ENCODE measurements around the gene MRGPRD.

Gene MRGPRD

GRCh38 chr11:68994894-68995285 lies 14.1 kb upstream of the MRGPRD start:
- Histone ChIP-seq H2AK5ac (ENCODE audit: low read length, severe bottlenecking) (no peak overlapping the region), H2BK15ac (ENCODE audit: low read depth, poor library complexity, severe bottlenecking) (no peak overlapping the region), H3K36me3 (ENCODE audit: control insufficient read depth in 1 of 2, insufficient read depth in 2 of 2, low read depth in 1 of 2, low read length in 2 of 2) (no peaks in the 10 kb centered on the region)

DNA sequence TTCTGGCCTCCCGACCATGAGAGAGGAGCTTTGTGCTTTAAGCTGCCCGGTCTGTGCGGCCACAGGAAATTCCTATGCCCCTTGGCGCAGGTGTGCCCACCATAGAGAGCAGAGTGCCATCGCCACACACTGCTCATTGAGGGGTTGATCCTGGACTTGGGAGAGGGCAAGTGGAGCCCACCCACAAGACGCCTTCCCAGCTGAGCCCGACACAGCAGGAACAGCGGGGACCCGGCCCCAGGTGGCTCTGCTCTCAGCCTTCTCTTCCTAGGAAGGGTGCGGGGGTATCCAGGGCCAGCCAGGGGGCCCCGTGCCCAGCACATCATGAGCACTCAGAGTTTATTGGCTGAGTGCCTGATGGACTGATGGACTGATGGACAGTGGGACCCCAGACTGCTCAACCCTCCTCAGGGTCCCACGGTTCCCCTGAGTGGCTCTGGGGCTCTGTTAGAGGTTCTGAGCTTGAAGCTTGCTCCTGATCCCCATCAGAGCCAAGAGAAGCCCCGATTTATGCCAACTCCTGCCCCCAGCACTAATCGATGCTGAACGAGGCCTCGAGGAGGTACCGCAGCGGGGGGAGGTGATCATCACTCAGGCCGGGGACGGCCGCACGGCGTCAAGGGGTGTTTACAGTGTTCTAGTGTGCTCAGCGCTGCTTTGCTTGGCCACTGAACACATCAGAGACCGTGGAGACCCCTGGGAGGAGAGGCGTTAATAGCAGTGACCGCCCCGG lies 13.5 kb upstream of the MRGPRD start:
- no peaks in the 10 kb centered on the region for H3K79me1 ChIP-seq (replicated peaks; ENCODE audit: low read length, poor library complexity, severe bottlenecking)
- H3K14ac ChIP-seq (ENCODE audit: low read length in 2 of 2), result peak overlapping the region in 1 of 2 experiments; percentile 18
- no peaks in the 10 kb centered on the region for H3K9me3 ChIP-seq (ENCODE audit: control insufficient read depth, low read length)
- H3K4me3 ChIP-seq (ENCODE audit: insufficient read depth in 1 of 2, low read depth in 1 of 2, low read length in 2 of 2), result no peak overlapping the region
- no peak overlapping the region for H3K4me2 ChIP-seq (ENCODE audit: low read length, poor library complexity, severe bottlenecking)
- no peak overlapping the region for H3K27ac ChIP-seq (ENCODE audit: low read length, poor library complexity, severe bottlenecking)
- 87% methylated on average over 28 of the region's 28 CpGs for WGBS
- H2AFZ ChIP-seq (ENCODE audit: low read depth, low read length), result no peak overlapping the region
- H4K91ac ChIP-seq (ENCODE audit: low read length), result no peak overlapping the region
- H2BK15ac ChIP-seq (ENCODE audit: low read depth, poor library complexity, severe bottlenecking), result no peak overlapping the region
- H3K36me3 ChIP-seq (ENCODE audit: control insufficient read depth in 1 of 2, insufficient read depth in 2 of 2, low read depth in 1 of 2, low read length in 2 of 2), result no peaks in the 10 kb centered on the region
- no peak overlapping the region for H3K18ac ChIP-seq (ENCODE audit: low read depth in 1 of 2, low read length in 2 of 2)
- H3K4ac ChIP-seq (ENCODE audit: low read depth in 1 of 2, low read length in 2 of 2), result no peak overlapping the region
- H3K9ac ChIP-seq (ENCODE audit: low read length), result no peak overlapping the region
- H3K23ac ChIP-seq (ENCODE audit: low read length in 2 of 2), result no peak overlapping the region
- no peak for DNase-seq
- H2BK5ac ChIP-seq (ENCODE audit: low read depth, low read length, poor library complexity, severe bottlenecking), result no peak overlapping the region
- H2BK12ac ChIP-seq (ENCODE audit: low read length in 2 of 2), result no peak overlapping the region
- no peak overlapping the region for H2BK120ac ChIP-seq (ENCODE audit: low read depth, low read length)
- H4K8ac ChIP-seq (ENCODE audit: low read length), result no peak overlapping the region
- peaks cover 23 to 45% of the 10 kb centered on the region in 2 experiments for H3K27me3 ChIP-seq (ENCODE audit: control insufficient read depth in 1 of 2, insufficient read depth in 1 of 2, low read length in 2 of 2)
- no peak overlapping the region for H2AK5ac ChIP-seq (ENCODE audit: low read length, severe bottlenecking)
- H3K4me1 ChIP-seq (ENCODE audit: control insufficient read depth, insufficient read depth, low read depth, low read length), result peaks cover 9% of the 10 kb centered on the region

More at GRCh38 chr11:68994894-68995285, 14.1 kb upstream of the MRGPRD start:
- WGBS, result 84% methylated on average over 4 of the region's 6 CpGs
- H2BK5ac ChIP-seq (ENCODE audit: low read depth, low read length, poor library complexity, severe bottlenecking), result no peak overlapping the region
- no peak overlapping the region for H3K4me3 ChIP-seq (ENCODE audit: insufficient read depth in 1 of 2, low read depth in 1 of 2, low read length in 2 of 2)
- H4K91ac ChIP-seq (ENCODE audit: low read length), result no peak overlapping the region
- no peak overlapping the region for H3K4me2 ChIP-seq (ENCODE audit: low read length, poor library complexity, severe bottlenecking)
- H2BK120ac ChIP-seq (ENCODE audit: low read depth, low read length), result no peak overlapping the region
- H4K8ac ChIP-seq (ENCODE audit: low read length), result no peak overlapping the region
- no peak overlapping the region for H3K23ac ChIP-seq (ENCODE audit: low read length in 2 of 2)
- no peak overlapping the region for H3K9ac ChIP-seq (ENCODE audit: low read length)
- H2AFZ ChIP-seq (ENCODE audit: low read depth, low read length), result no peak overlapping the region
- H3K4me1 ChIP-seq (ENCODE audit: control insufficient read depth, insufficient read depth, low read depth, low read length), result peaks cover 9% of the 10 kb centered on the region
- no peaks in the 10 kb centered on the region for H3K9me3 ChIP-seq (ENCODE audit: control insufficient read depth, low read length)
- H3K79me1 ChIP-seq (replicated peaks; ENCODE audit: low read length, poor library complexity, severe bottlenecking), result no peaks in the 10 kb centered on the region
- H2BK12ac ChIP-seq (ENCODE audit: low read length in 2 of 2), result no peak overlapping the region
- no peak overlapping the region for H3K27ac ChIP-seq (ENCODE audit: low read length, poor library complexity, severe bottlenecking)
- no peak overlapping the region for H3K18ac ChIP-seq (ENCODE audit: low read depth in 1 of 2, low read length in 2 of 2)
- no peak for DNase-seq
- no peak overlapping the region for H3K4ac ChIP-seq (ENCODE audit: low read depth in 1 of 2, low read length in 2 of 2)
- H3K27me3 ChIP-seq (ENCODE audit: control insufficient read depth in 1 of 2, insufficient read depth in 1 of 2, low read length in 2 of 2), result peaks cover 21 to 44% of the 10 kb centered on the region in 2 experiments
- H3K14ac ChIP-seq (ENCODE audit: low read length in 2 of 2), result no peak overlapping the region

- Histone ChIP-seq H4K8ac (ENCODE audit: low read length) (no peak overlapping the region), H2BK15ac (ENCODE audit: low read depth, poor library complexity, severe bottlenecking) (no peak overlapping the region), H2BK5ac (ENCODE audit: low read depth, low read length, poor library complexity, severe bottlenecking) (no peak overlapping the region), H2AK5ac (ENCODE audit: low read length, severe bottlenecking) (no peak overlapping the region), H3K14ac (ENCODE audit: low read length in 2 of 2) (no peak overlapping the region), H2AFZ (ENCODE audit: low read depth, low read length) (no peak overlapping the region), H3K9me3 (ENCODE audit: control insufficient read depth, low read length) (no peaks in the 10 kb centered on the region), H3K9ac (ENCODE audit: low read length) (no peak overlapping the region), H3K4ac (ENCODE audit: low read depth in 1 of 2, low read length in 2 of 2) (no peak overlapping the region), H3K36me3 (ENCODE audit: control insufficient read depth in 1 of 2, insufficient read depth in 2 of 2, low read depth in 1 of 2, low read length in 2 of 2) (no peaks in the 10 kb centered on the region), H3K23ac (ENCODE audit: low read length in 2 of 2) (no peak overlapping the region), H3K79me1 (replicated peaks; ENCODE audit: low read length, poor library complexity, severe bottlenecking) (no peaks in the 10 kb centered on the region), H3K4me1 (ENCODE audit: control insufficient read depth, insufficient read depth, low read depth, low read length) (peaks cover 7% of the 10 kb centered on the region), H3K4me3 (ENCODE audit: insufficient read depth in 1 of 2, low read depth in 1 of 2, low read length in 2 of 2) (no peak overlapping the region), H3K4me2 (ENCODE audit: low read length, poor library complexity, severe bottlenecking) (no peak overlapping the region), H3K18ac (ENCODE audit: low read depth in 1 of 2, low read length in 2 of 2) (no peak overlapping the region), H4K91ac (ENCODE audit: low read length) (no peak overlapping the region), H2BK120ac (ENCODE audit: low read depth, low read length) (no peak overlapping the region), H3K27ac (ENCODE audit: low read length, poor library complexity, severe bottlenecking) (no peak overlapping the region), H3K27me3 (ENCODE audit: control insufficient read depth in 1 of 2, insufficient read depth in 1 of 2, low read length in 2 of 2) (peaks cover 23 to 45% of the 10 kb centered on the region in 2 experiments), H2BK12ac (ENCODE audit: low read length in 2 of 2) (no peak overlapping the region)
- no peak for DNase-seq
- 86% methylated on average over 6 of the region's 7 CpGs for WGBS
Observed at GRCh38 chr11:68993546-68993945, 12.8 kb upstream of the MRGPRD start.

DNA sequence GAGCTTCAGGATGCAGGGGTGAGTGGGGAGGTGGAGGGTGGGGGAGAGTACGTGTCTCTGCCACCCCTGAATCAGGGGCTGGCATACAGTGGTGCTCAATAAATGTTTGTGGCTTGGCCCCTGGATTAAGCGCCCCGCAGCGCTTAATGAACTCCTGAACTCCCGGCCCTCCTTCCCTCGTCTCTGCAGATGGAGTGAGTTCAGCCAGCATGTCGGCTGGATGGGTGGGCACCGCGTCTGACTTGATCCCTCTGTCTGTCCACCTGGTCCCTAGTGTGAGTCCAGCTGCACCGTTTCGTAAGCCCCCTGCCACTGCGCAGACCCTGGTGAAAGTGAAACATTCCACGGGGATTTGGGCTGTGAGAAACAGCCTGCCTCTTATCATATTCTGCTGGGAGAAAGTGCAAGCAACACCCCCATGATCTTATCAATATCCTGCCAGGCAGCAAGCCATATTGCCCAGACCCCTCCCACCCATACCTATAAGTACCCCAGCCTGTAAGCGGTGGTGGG lies 12.0 kb upstream of the MRGPRD start:
- H2BK12ac ChIP-seq (ENCODE audit: low read length in 2 of 2), result no peak overlapping the region
- no peak overlapping the region for H3K4ac ChIP-seq (ENCODE audit: low read depth in 1 of 2, low read length in 2 of 2)
- no peak overlapping the region for H3K9ac ChIP-seq (ENCODE audit: low read length)
- no peak overlapping the region for H2BK120ac ChIP-seq (ENCODE audit: low read depth, low read length)
- no peak overlapping the region for H3K4me2 ChIP-seq (ENCODE audit: low read length, poor library complexity, severe bottlenecking)
- H2AK5ac ChIP-seq (ENCODE audit: low read length, severe bottlenecking), result no peak overlapping the region
- no peak overlapping the region for H2BK15ac ChIP-seq (ENCODE audit: low read depth, poor library complexity, severe bottlenecking)
- no peak overlapping the region for H3K14ac ChIP-seq (ENCODE audit: low read length in 2 of 2)
- H3K18ac ChIP-seq (ENCODE audit: low read depth in 1 of 2, low read length in 2 of 2), result no peak overlapping the region
- WGBS, result 70% methylated on average over 14 of the region's 14 CpGs
- peaks cover 23 to 45% of the 10 kb centered on the region in 2 experiments for H3K27me3 ChIP-seq (ENCODE audit: control insufficient read depth in 1 of 2, insufficient read depth in 1 of 2, low read length in 2 of 2)
- H3K4me3 ChIP-seq (ENCODE audit: insufficient read depth in 1 of 2, low read depth in 1 of 2, low read length in 2 of 2), result no peak overlapping the region
- H3K36me3 ChIP-seq (ENCODE audit: control insufficient read depth in 1 of 2, insufficient read depth in 2 of 2, low read depth in 1 of 2, low read length in 2 of 2), result no peaks in the 10 kb centered on the region
- peaks cover 4% of the 10 kb centered on the region for H3K4me1 ChIP-seq (ENCODE audit: control insufficient read depth, insufficient read depth, low read depth, low read length)
- no peaks in the 10 kb centered on the region for H3K79me1 ChIP-seq (replicated peaks; ENCODE audit: low read length, poor library complexity, severe bottlenecking)
- H3K23ac ChIP-seq (ENCODE audit: low read length in 2 of 2), result no peak overlapping the region
- no peak overlapping the region for H3K27ac ChIP-seq (ENCODE audit: low read length, poor library complexity, severe bottlenecking)
- H4K8ac ChIP-seq (ENCODE audit: low read length), result no peak overlapping the region
- H4K91ac ChIP-seq (ENCODE audit: low read length), result no peak overlapping the region
- DNase-seq, result no peak
- no peak overlapping the region for H2AFZ ChIP-seq (ENCODE audit: low read depth, low read length)
- H3K9me3 ChIP-seq (ENCODE audit: control insufficient read depth, low read length), result no peaks in the 10 kb centered on the region
- H2BK5ac ChIP-seq (ENCODE audit: low read depth, low read length, poor library complexity, severe bottlenecking), result no peak overlapping the region
